Astrocyte (in vitro differentiated cells and primary cell): ENCODE measurements around the gene PDX1.

Experiments used
- CTCF ChIP-seq: IDR thresholded peaks from 2 replicates; pipeline ENCODE4 v1.5.1; 2011; ENCODE audit warnings: low read depth, mild to moderate bottlenecking, inconsistent platforms, low read length, moderate library complexity; ENCODE audit not compliant: insufficient read depth
- EZH2 ChIP-seq: IDR thresholded peaks from 2 replicates; pipeline ENCODE4 v1.6.1; 2012; ENCODE audit warnings: mild to moderate bottlenecking, low read length, inconsistent platforms; ENCODE audit not compliant: insufficient read depth

- TF ChIP-seq CTCF (no peak), EZH2 (peak; percentile 62)
These were observed 51.4 kb downstream of the PDX1 start for GRCh38 chr13:27971236-27971645.
